ENCODE data around the gene C12orf75.

GRCh38 chr12:105280966-105281693, 49.4 kb upstream of the C12orf75 start:
- no peak for TF ChIP-seq EZH2 (IDR thresholded peaks at IDR 0.05)
- no peak for TF ChIP-seq POLR2AphosphoS5 (IDR thresholded peaks at IDR 0.05; ENCODE audit: borderline replicate concordance, low read depth, low read length)
- TF ChIP-seq FOXP2 (optimal IDR thresholded peaks at IDR 0.05; ENCODE audit: control extremely low read depth, extremely low read length, insufficient read depth), result no peak

All from SK-N-MC (cell line).